Left lung (tissue), 10 donors: Measurements from ENCODE around the gene OLIG1. TPM values are rescaled to one million over a fixed set of nuclear protein-coding genes. Genes with fewer than 3 reads are reported as not detected.

Experiments used
- ATAC-seq: fragments of 200-7000 bp; cut with Tn5 transposase; one replicate; pipeline ENCODE4 v1.9.1; 2020; ENCODE audit warnings: moderate library complexity
- DNase-seq, 4 donors: peaks; one replicate each; pipeline ENCODE4 v3.0.0-alpha.2; 2013 to 2020
- H3K27ac ChIP-seq, 2 donors: fragments of 200-600 bp; sonication (generic) in 1 of 2; one replicate each; pipeline versions ENCODE4 v1.5.0 to v1.8.0; 2020 to 2021
- H3K27me3 ChIP-seq, 2 donors: fragments of 200-600 bp; sonication (generic) in 1 of 2; one replicate each; pipeline versions ENCODE4 v1.5.0 to v1.8.0; 2020 to 2021
- H3K36me3 ChIP-seq, 2 donors: fragments of 200-600 bp; sonication (generic) in 1 of 2; one replicate each; pipeline versions ENCODE4 v1.5.0 to v1.8.0; 2020 to 2021
- H3K4me1 ChIP-seq, 2 donors: fragments of 200-600 bp; one replicate each; pipeline ENCODE4 v1.8.0; 2021
- H3K4me3 ChIP-seq, 2 donors: fragments of 200-600 bp; sonication (generic) in 1 of 2; one replicate each; pipeline versions ENCODE4 v1.5.0 to v1.8.0; 2020 to 2021; ENCODE audit warnings: mild to moderate bottlenecking in 1 of 2
- H3K9me3 ChIP-seq, 2 donors: fragments of 200-600 bp; sonication (generic) in 1 of 2; one replicate each; pipeline versions ENCODE4 v1.5.0 to v1.8.0; 2020 to 2021
- intact Hi-C, 2 donors: fragments of 100-400 bp; cut with DNase I; formaldehyde crosslinking; loops; one replicate each; pipeline versions ENCODE4 v1.11.2 to v1.14.2; 2022
- polyA plus RNA-seq, 6 donors: library from polyadenylated mRNA; unstranded; fragments of 120-200 nt; gene quantifications; one replicate each; pipeline ENCODE4 v1.2.1, GENCODE V29; 2013; ENCODE audit not compliant: insufficient read length in 6 of 6
- total RNA-seq, 2 donors: library from RNA; stranded (reverse); fragmentation: NEBNext Ultra II Directional; extraction: Animal tissue kit (Norgen Biotek cat#: 25700); gene quantifications; one replicate each; pipeline ENCODE4 v1.2.1, GENCODE V29; 2021
- TF ChIP-seq, protein P1 (sequence below), 2 donors: fragments of 200-600 bp; sonication (generic) in 1 of 2; IDR thresholded peaks; one replicate each; pipeline versions ENCODE4 v1.5.0 to v1.8.0; 2021; ENCODE audit warnings: antibody characterized with exemption in 2 of 2
- donor health status: DM: no; HTN: yes; CAD: no.
- donor health status: DM: no; HTN: no; CAD: no.

OLIG1 gene
- total and polyA plus RNA-seq, 8 donors: 0.06 to 4.2 (median 0.16) TPM; not detected in 1

GRCh38 chr21:33070744-33070997 is 730 bp downstream of the OLIG1 start:
- H3K9me3 ChIP-seq: no peaks in the 10 kb centered on the region
- peak overlapping the region in 1 of 2 donors; percentile 47 for H3K27ac ChIP-seq
- TF ChIP-seq, protein P1, sequence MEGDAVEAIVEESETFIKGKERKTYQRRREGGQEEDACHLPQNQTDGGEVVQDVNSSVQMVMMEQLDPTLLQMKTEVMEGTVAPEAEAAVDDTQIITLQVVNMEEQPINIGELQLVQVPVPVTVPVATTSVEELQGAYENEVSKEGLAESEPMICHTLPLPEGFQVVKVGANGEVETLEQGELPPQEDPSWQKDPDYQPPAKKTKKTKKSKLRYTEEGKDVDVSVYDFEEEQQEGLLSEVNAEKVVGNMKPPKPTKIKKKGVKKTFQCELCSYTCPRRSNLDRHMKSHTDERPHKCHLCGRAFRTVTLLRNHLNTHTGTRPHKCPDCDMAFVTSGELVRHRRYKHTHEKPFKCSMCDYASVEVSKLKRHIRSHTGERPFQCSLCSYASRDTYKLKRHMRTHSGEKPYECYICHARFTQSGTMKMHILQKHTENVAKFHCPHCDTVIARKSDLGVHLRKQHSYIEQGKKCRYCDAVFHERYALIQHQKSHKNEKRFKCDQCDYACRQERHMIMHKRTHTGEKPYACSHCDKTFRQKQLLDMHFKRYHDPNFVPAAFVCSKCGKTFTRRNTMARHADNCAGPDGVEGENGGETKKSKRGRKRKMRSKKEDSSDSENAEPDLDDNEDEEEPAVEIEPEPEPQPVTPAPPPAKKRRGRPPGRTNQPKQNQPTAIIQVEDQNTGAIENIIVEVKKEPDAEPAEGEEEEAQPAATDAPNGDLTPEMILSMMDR (IDR thresholded peaks at IDR 0.05): no peak
- peaks cover 7 to 58% of the 10 kb centered on the region in 2 donors for H3K4me1 ChIP-seq
- ATAC-seq: no peak
- intact Hi-C loops: no loop called here
- H3K27me3 ChIP-seq: peaks cover 71 to 92% of the 10 kb centered on the region in 2 donors
- no peaks in the 10 kb centered on the region for H3K36me3 ChIP-seq
- peak in 1 of 4 donors; percentile 82 for DNase-seq
- peak overlapping the region; percentile 15 to 50 for H3K4me3 ChIP-seq

- TF ChIP-seq, protein P1 (IDR thresholded peaks at IDR 0.05): no peak
- H3K27me3 ChIP-seq: peaks cover 69 to 97% of the 10 kb centered on the region in 2 donors
- H3K36me3 ChIP-seq: no peaks in the 10 kb centered on the region
- H3K4me1 ChIP-seq: peaks cover 7 to 58% of the 10 kb centered on the region in 2 donors
- no peaks in the 10 kb centered on the region for H3K9me3 ChIP-seq
- H3K27ac ChIP-seq: peak overlapping the region in 1 of 2 donors; percentile 47
- peak overlapping the region; percentile 12 to 50 for H3K4me3 ChIP-seq
- peak; percentile 13 for ATAC-seq
- intact Hi-C loops: no loop called here
- peak in 2 of 4 donors; percentile 34 to 86 for DNase-seq
Observed at GRCh38 chr21:33070998-33071769, 1.2 kb downstream of the OLIG1 start.

DNA sequence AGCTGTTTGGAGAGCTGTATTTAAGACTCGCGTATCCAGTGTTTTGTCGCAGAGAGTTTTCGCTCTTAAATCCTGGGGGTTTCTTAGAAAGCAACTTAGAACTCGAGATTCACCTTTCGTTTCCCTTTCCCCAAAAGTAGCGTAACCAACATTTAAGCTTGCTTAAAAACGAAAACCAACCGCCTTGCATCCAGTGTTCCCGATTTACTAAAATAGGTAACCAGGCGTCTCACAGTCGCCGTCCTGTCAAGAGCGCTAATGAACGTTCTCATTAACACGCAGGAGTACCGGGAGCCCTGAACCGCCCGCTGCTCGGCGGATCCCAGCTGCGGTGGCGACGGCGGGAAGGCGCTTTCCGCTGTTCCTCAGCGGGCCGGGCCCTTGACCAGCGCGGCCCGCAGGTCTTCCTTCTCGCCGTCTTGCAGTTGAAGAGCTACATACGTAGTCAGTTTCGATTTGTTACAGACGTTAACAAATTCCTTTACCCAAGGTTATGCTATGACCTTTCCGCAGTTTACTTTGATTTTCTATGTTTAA is 1.9 kb downstream of the OLIG1 start:
- intact Hi-C loops: no loop called here
- H3K9me3 ChIP-seq: no peaks in the 10 kb centered on the region
- H3K27me3 ChIP-seq: peaks cover 68 to 97% of the 10 kb centered on the region in 2 donors
- H3K27ac ChIP-seq: no peak overlapping the region
- H3K4me1 ChIP-seq: peaks cover 7 to 53% of the 10 kb centered on the region in 2 donors
- DNase-seq (peak in 3 of 4 donors; percentile 28 to 84 (median 37)), ATAC-seq (peak; percentile 27)
- H3K4me3 ChIP-seq: peak overlapping the region; percentile 12 to 50
- TF ChIP-seq, protein P1 (IDR thresholded peaks at IDR 0.05): no peak
- H3K36me3 ChIP-seq: no peaks in the 10 kb centered on the region

GRCh38 chr21:33073636-33074035 is 3.7 kb downstream of the OLIG1 start:
- no peak for ATAC-seq
- intact Hi-C loops: no loop called here
- H3K27me3 ChIP-seq: peaks cover 58 to 94% of the 10 kb centered on the region in 2 donors

GRCh38 chr21:33075128-33075527 is 5.2 kb downstream of the OLIG1 start:
- no peaks in the 10 kb centered on the region for H3K9me3 ChIP-seq
- TF ChIP-seq, protein P1 (IDR thresholded peaks at IDR 0.05): no peak
- H3K4me3 ChIP-seq: no peak overlapping the region
- H3K36me3 ChIP-seq: no peaks in the 10 kb centered on the region
- ATAC-seq (peak; percentile 7), DNase-seq (peak in 1 of 4 donors; percentile 68)
- H3K4me1 ChIP-seq: peaks cover 7 to 22% of the 10 kb centered on the region in 2 donors
- peaks cover 44 to 82% of the 10 kb centered on the region in 2 donors for H3K27me3 ChIP-seq
- no peak overlapping the region for H3K27ac ChIP-seq
- intact Hi-C loops: no loop called here

More at GRCh38 chr21:33073636-33074035, 3.7 kb downstream of the OLIG1 start:
- Histone ChIP-seq H3K36me3 (no peaks in the 10 kb centered on the region), H3K4me3 (no peak overlapping the region), H3K4me1 (peaks cover 7 to 36% of the 10 kb centered on the region in 2 donors), H3K27ac (no peak overlapping the region), H3K9me3 (no peaks in the 10 kb centered on the region)
- DNase-seq: no peak
- TF ChIP-seq, protein P1 (IDR thresholded peaks at IDR 0.05): no peak
